HCT116 (cell line): Measurements from ENCODE around the gene GIT2.

Source experiments
- CTCF ChIP-seq, 3 experiments: fragments of 200-600 bp in 1 of 3; sonication (generic) in 1 of 3; IDR thresholded peaks in 2 of 3; conservative IDR thresholded peaks in 1 of 3; 2 replicates each; pipeline ENCODE4 v1.5.1; 2012 to 2017; ENCODE audit warnings: low read depth in 2 of 3, low read length in 2 of 3, antibody characterized with exemption in 1 of 3, borderline replicate concordance in 1 of 3, control low read depth in 1 of 3, mild to moderate bottlenecking in 1 of 3, mixed read lengths in 1 of 3, mixed run types in 1 of 3, moderate library complexity in 1 of 3; ENCODE audit not compliant: insufficient read depth in 1 of 3
- ELF1 ChIP-seq: IDR thresholded peaks from 2 replicates; pipeline ENCODE4 v1.6.1; 2012; ENCODE audit warnings: low read depth, borderline replicate concordance
- EZH2 ChIP-seq: fragments of 200-600 bp; sonication (generic); IDR thresholded peaks from 2 replicates; pipeline ENCODE4 v1.6.1; 2017; ENCODE audit warnings: antibody characterized with exemption, mixed run types
- EZH2phosphoT487 ChIP-seq: fragments of 200-600 bp; IDR thresholded peaks from 2 replicates; pipeline ENCODE4 v1.6.1; 2018; ENCODE audit warnings: antibody characterized with exemption, borderline replicate concordance
- JUND ChIP-seq: IDR thresholded peaks from 2 replicates; pipeline ENCODE4 v1.6.1; 2012
- POLR2A ChIP-seq: IDR thresholded peaks from 2 replicates; pipeline ENCODE4 v1.7.0; 2011; ENCODE audit warnings: borderline replicate concordance; ENCODE audit not compliant: insufficient read depth, insufficient read length; ENCODE audit errors: extremely low read depth
- POLR2AphosphoS5 ChIP-seq: IDR thresholded peaks from 2 replicates; pipeline ENCODE4 v1.6.1; 2011; ENCODE audit warnings: mild to moderate bottlenecking, low read depth, low read length, moderate library complexity
- REST ChIP-seq: IDR thresholded peaks from 2 replicates; pipeline ENCODE4 v1.6.1; 2012; ENCODE audit warnings: low read depth
- YY1 ChIP-seq: IDR thresholded peaks from 2 replicates; pipeline ENCODE4 v1.6.1; 2011; ENCODE audit warnings: low read length, low read depth, moderate library complexity, mild to moderate bottlenecking; ENCODE audit not compliant: insufficient replicate concordance; ENCODE audit errors: extremely low read depth

- TF ChIP-seq CTCF (IDR thresholded peaks at IDR 0.05 in 2 of 3, conservative IDR thresholded peaks at IDR 0.05 in 1 of 3; ENCODE audit: borderline replicate concordance in 1 of 3, insufficient read depth in 1 of 3, low read depth in 2 of 3, low read length in 2 of 3) = no peak
- TF ChIP-seq ELF1 = no peak
- no peak for TF ChIP-seq EZH2
- no peak for TF ChIP-seq REST
- TF ChIP-seq JUND = no peak
- no peak for TF ChIP-seq POLR2AphosphoS5
- no peak for TF ChIP-seq POLR2A
- TF ChIP-seq EZH2phosphoT487 = no peak
- no peak for TF ChIP-seq YY1
Observed at GRCh38 chr12:109961612-109962011, 34.6 kb downstream of the GIT2 start.
